DND-41 (cell line): Measurements from ENCODE around the gene RDH5.

Experiments
- EZH2 ChIP-seq: IDR thresholded peaks from 3 replicates; pipeline ENCODE4 v1.6.1; 2012; ENCODE audit warnings: borderline replicate concordance, low read depth, mild to moderate bottlenecking, moderate library complexity, low read length, inconsistent platforms; ENCODE audit not compliant: severe bottlenecking
- TF ChIP-seq, protein P1 (sequence below): IDR thresholded peaks from 2 replicates; pipeline ENCODE4 v1.5.1; 2012; ENCODE audit warnings: borderline replicate concordance, low read length, moderate library complexity, mild to moderate bottlenecking; ENCODE audit not compliant: poor library complexity, severe bottlenecking; ENCODE audit errors: extremely low read depth

DNA sequence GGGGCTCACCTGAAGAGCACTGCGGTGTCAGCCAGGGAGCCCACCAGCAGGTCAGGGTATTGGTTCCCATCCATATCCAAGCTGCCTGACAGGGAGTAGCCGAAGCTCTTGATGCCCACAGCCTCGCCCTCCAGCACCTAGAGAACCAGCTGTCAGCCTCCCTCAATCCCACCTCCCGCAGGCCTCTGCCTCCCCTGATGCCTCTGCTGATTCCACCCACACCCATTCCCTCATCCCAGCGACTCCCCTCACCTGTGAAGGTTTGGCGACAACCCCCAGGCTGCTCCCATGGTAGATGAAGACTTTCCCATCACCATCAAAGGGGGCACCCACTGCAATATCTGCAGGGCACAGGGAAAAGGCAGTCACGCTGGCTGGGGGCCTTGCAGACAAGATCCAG is 22.5 kb upstream of the RDH5 start:
- TF ChIP-seq, protein P1, sequence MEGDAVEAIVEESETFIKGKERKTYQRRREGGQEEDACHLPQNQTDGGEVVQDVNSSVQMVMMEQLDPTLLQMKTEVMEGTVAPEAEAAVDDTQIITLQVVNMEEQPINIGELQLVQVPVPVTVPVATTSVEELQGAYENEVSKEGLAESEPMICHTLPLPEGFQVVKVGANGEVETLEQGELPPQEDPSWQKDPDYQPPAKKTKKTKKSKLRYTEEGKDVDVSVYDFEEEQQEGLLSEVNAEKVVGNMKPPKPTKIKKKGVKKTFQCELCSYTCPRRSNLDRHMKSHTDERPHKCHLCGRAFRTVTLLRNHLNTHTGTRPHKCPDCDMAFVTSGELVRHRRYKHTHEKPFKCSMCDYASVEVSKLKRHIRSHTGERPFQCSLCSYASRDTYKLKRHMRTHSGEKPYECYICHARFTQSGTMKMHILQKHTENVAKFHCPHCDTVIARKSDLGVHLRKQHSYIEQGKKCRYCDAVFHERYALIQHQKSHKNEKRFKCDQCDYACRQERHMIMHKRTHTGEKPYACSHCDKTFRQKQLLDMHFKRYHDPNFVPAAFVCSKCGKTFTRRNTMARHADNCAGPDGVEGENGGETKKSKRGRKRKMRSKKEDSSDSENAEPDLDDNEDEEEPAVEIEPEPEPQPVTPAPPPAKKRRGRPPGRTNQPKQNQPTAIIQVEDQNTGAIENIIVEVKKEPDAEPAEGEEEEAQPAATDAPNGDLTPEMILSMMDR, result no peak
- no peak for TF ChIP-seq EZH2
